ENCODE data around the gene SMS.
"Not testable (repeated sequence)": the region's sequence is repeated elsewhere in the genome, so short reads cannot be mapped to it uniquely, and the experiment has no call there.

SMS gene

DNA sequence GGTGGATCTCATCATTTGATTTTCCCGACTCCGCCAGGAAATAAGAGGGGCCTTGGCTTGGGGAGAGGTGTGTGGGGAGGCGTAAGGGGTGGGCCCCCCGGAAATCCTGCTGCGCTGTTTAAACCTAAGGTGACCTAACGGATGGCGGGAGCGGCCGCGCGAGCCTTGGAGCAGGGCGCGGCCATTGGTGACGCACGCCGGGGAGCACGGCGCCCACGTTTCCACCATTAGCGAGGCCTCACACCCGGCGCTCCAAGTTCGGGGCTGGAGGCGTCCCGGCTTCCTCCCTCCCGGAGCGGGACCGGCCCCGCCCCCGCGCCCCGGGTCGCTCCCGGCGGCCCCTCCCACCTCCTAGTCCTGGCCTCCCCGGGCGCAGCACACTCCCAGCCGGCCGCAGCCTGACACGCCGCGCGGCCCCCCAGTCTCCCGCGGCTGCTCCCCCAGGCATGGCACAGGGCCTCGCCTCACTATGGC lies at the start of gene SMS:
Gene SMS, plus strand, starts transcription at position 354 of the 474 bp plus-strand sequence. Its CDS starts 116 bp downstream, at position 470.
- DNase-seq (ENCODE audit: low read depth), result peak; percentile 65

DNA sequence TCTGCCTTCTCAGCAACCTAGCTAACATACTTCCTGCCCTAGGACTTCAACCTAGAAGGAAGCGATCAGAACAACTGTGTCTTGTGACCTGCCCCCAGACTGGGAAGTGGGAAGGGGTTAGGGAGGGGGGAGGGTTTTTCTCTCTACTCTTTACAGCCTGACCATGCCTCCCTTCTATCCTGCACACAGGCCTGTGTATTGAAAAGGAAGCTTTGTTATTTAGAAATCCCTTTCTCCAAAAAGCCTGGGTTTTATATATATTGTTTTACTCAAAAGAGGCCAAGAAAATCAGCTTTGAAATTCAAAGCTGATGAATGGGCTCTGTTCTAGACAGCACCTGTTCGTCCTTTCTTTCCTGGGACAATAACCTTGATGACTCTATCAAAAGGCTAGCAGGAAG lies 35.2 kb upstream of the SMS start:
- no peak for DNase-seq (ENCODE audit: low read depth)

DNA sequence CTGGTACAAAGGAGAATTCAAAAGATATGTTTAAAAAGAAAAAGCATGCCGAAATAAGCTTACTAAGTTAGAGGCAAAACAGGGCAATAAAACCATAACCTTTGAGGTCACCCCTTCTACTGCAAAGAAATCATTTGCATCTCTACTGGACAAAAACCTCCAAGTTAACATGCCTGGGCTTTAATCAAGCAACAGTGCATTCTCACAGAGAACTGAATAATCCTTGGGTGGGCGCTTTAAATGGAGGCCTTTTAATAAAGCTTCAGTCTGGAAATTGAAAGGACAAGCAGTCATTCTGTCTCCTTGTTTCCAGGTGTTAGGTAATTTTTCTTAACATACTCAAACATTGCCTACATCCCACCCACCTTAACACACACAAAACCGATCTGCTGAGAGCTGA lies 34.6 kb upstream of the SMS start:
- DNase-seq (ENCODE audit: low read depth), result no peak

DNA sequence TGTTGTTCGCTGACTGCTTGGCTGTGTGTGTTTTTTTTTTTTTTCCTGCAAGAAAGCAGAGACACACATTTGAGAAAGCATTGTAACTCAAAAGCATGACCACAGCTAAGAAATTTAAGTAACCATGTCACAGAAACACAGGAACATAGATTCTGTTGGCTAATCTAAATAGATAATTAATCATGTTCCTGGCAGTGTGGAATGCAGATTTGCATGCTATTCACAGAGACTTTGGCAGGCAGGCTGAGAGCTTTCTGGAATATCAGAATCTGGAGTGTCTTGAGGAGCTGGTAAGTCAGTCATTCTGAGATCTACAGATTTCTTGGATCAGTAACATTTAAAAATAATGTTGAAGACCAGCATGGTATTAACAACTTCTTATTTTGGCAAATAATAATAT lies 33.2 kb upstream of the SMS start:
- peak; percentile 56 for DNase-seq (ENCODE audit: low read depth)

DNA sequence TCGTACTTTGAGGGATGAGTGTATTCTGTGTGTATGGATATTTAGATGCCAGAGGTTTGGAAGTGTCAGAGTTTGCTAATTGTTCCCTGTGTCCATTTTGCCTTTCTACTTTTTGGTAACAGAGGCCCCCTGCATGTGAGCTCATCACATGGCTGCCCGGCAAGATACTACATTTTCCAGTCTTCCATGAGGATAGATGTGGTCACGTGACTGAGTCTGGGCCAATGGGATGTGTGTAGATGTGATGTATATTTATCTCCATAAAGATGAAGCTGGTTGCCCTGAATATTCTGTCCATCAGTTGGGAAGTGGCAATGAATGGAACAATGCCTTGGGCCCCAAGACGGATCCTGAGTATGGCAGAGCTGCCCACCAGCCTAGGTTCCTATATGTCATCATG lies 29.0 kb upstream of the SMS start:
- no peak for DNase-seq (ENCODE audit: low read depth)

DNA sequence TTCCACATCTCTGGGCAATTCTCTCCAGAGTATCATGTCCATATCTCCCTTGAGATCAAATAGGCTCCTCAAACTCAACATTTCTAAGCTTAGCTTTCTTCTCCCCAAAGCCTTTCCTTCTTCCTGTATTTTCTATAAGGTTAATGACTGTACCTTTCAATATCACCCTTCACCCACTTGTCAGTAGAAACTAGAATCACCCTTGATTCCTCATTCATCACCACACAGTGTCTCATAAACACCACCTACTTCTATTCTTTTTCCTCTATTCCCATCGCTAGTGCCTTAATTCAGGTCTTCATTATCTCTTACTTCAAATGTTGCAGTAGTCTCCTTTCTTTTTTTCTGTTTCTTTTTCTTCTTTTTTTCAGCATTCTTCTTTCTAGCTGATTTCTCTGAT lies 28.3 kb upstream of the SMS start:
- DNase-seq (ENCODE audit: low read depth), result no peak

DNA sequence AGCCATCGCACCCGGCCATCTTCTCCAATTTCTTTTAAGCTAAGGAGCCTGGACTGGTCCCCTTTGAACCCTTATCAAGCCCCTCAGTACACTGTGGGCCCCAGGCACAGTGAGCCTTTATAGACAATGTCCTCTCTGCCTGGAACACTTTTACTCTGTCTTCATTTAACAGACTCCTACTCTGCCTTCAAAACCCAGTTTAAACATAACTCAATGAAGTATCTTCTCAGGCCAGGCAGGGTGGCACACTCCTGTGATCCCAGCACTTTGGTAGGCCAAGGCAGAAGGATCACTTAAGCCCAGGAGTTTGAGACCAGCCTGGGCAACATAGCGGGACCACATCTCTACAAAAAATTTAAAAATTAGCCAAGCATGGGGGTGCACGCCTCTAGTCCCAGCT lies 27.5 kb upstream of the SMS start:
- DNase-seq (ENCODE audit: low read depth), result no peak

DNA sequence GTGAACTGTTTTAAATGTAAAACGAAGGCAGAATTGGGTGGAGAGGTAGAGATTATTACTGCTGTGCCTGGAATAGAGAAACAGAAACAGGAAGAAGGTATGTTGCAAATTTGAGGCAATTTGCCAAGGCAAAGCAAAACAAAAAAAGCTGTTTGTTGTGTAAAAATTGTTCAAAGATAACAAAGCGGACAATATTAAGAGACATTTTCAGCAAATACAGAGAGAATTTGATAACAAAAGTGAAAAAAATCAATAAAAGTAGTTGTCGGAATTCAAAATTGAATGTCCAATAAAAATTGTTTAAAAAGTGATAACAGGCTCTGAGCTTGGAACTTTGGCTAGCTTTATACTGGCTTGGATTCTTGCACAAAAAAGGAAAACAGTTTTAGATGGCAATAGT lies 14.4 kb upstream of the SMS start:
- peak; percentile 50 for DNase-seq (ENCODE audit: low read depth)

DNA sequence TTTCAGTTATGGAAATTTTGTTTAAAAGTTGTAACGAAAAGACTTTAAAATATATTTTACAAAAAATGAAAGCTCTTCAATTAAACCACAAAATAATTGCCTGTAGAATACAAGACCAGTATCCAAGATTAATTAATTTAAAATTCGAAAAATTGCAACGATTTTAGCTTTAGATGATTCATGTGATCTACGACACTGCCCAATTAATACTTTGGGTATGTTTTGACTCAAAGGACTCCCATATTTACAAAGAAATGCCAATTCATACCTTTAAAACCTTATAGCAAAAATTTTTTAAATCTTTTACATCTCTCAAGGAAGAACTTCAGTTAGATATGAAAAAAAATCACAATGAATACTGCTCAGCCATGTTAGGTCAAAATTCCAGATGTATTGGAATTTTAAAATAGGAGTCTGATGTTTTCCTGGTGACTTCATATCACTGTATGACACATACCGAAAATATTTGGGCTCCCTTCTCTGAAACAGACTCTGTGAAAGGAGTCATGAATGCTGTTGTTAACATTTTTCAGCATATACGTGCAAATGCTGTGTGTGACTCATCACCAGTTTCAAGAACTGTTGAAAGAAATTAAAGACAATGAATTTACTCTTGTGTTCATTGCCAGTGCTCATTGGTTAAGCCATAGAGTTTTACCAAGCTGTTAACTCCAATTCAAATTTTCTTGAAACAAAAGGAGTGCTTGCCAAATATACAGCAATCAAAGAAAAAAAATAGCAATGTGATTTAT lies 13.8 kb upstream of the SMS start:
- DNase-seq (ENCODE audit: low read depth), result peak; percentile 93

DNA sequence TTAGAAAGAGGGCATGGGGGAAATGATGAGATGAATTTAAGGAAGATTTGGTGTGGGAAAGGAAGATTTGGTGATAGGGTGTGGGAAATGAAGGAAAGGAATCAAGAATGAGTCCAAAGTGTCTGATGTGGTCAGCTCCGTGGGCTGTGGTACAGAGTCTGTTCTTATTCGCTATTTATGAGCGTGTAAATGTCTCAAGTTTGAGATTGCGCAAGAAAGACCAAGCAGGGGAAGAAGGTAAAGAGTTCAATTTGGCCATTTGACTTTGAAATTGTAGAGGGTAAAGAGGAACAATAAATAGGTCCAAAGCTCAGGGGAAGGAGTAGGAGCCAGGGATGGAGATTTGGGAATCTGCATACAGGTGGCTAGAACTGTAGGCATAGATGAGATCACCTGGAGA lies 11.3 kb upstream of the SMS start:
- DNase-seq (ENCODE audit: low read depth), result no peak

DNA sequence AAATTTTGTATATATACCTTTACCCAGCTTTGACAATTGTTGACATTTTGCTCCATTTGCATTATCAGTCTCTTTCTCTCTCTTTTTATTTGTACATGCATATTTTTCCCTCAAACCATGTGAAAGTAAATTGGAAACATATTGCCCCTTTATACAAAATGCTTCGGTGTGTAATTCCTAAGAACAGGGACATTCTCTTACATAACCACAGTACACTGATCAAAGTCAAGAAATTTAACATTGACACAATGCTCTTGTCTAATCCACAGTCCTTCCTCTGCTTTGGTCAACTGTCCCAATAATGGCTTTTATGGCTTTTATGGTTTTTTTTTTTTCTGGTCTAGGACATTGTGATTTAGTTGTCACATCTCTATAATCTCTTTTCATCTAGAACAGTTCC lies 9.5 kb upstream of the SMS start:
- no peak for DNase-seq (ENCODE audit: low read depth)

DNA sequence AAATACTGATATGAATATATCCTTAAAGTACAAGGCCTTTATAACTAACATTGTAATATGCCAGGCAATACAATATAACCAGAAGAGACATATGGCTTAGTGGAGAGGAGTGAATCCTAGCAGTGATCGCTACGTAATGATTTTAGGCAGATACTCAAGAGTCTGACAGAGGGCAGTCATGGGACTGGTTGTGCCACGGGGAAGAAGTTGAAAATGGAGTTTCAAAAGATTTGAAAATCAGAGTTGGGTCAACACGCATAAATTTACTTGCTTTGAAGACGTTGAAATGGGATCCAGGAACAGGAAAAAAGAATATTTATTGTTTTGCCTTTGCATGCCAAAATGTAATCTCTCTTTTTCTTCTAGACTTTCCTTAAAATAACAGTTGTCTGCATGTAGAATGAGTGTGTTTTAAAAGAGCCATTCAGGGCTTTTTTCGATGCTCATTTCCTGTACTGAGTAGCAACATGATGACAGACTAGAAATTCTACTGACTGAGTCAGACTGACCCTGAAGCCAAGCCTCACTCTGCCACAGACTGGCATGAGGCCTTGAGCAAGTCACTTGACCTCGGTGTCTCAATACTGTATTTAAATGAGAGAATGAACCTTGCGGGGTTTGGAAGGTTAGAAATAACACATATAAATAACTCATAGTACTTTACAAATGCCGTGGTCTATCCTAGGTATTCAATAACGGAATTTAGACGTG lies 8.1 kb upstream of the SMS start:
- peak; percentile 92 for DNase-seq (ENCODE audit: low read depth)

DNA sequence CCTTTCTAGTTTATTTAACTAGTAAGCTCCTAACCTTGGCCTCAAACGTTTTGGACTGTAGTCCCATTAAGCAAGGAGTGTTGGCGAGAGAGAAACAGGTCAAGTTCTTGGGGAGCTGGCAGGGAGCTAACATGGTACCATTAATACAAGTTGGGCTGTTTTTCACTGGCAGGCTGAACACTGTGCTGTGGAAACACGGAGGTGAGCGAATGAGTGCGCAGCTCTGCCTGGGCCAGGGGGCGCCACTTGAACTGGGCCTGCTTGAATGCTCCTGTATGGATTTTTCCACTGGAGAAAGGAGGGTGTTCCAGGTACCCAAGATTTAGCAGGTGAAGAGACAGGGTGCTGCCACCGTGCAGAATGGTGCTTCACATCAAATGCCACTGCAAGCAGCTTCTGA lies 7.4 kb upstream of the SMS start:
- DNase-seq (ENCODE audit: low read depth), result no peak

DNA sequence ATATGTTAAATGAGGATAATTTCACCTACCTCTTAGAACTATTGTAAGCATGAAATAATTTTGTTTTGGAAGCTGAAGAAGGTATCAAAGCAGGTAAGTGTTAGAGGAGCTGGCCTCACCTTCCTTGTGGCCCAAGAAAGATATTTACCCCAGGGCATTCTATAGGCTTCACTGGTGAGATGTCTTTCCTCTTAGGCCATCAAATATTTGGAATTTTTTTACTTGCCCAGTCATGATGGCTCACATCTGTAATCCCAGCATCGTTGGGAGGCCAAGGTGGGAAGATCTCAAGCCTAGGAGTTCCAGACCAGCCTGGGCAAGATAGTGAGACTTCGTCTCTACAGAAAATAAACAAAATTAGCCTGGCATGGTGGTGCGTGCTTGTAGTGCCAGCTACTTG lies 6.1 kb upstream of the SMS start:
- no peak for DNase-seq (ENCODE audit: low read depth)

DNA sequence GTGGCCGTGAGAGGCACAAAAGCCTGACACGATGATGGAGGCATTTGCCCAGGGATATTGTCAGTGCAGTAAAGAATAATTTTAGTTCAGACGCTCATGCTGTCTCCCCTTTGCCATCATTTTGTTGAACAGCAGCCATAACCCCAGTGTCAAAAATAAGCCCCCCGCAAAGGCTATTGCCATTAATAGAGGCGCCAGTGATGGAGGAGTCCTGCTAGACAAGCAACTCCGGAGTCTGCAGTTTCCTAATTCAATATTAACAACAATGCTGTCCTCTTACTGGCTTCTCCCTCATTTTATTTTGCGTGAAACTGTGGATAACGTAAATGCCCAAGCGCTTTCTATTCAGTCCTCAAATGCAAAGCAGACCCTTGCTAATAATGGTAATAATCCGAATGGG lies 603 bp upstream of the SMS start:
- no peak for DNase-seq (ENCODE audit: low read depth)

DNA sequence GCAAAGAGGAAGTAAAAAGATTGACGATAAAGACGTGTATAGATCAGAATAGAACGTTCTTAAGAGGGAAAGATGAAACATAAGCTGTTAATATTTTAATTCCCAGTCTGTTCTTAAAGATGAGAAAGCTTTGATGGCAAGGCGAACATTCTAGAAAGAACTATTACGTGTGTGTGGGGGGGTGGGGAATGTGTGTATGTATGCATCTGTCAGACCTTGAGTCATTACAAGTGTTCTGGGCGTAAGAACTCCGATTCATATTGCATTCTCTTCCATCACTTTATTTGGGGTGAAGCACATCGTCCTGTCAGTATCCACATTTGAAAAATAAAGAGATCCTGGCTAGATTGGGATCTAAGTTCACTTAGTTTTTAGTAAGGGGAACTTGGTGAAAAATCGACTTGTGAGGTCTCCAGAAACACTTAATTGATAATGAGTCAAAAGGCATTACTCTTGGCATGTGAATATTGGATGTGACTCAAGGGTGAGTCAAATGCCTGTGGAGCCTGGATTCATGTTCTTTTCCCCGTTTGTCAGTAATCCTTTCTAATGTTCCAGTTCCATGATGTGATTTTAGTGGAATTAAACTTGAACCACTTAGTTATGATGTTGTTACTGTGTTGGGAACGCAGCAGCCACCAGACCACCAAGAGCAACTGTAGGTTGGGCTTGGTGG lies 3.1 kb downstream of the SMS start:
- DNase-seq (ENCODE audit: low read depth), result peak; percentile 67

DNA sequence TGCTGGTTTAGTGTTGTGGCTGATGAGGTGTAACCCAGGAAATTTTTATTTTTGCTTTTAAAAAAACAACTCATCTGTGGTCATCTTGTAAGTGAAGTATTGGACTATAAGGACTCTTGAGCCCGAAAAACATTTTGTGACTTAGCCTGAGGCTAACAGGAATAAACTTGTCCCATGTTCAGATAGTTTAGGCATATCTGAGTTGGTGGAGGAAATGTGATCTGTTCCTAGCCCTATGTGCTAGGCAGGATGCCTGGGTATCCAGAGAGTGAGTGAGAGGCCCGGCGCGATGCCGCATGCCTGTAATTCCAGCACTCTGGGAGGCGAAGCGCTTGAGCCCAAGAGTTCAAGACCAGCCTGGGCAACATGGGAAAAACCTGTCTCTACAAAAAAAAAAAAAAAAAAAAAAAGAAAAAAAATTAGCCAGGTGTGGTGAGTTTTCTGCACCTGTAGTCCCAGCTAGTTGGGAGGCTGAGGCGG lies 3.7 kb downstream of the SMS start:
- DNase-seq (ENCODE audit: low read depth), result no peak

DNA sequence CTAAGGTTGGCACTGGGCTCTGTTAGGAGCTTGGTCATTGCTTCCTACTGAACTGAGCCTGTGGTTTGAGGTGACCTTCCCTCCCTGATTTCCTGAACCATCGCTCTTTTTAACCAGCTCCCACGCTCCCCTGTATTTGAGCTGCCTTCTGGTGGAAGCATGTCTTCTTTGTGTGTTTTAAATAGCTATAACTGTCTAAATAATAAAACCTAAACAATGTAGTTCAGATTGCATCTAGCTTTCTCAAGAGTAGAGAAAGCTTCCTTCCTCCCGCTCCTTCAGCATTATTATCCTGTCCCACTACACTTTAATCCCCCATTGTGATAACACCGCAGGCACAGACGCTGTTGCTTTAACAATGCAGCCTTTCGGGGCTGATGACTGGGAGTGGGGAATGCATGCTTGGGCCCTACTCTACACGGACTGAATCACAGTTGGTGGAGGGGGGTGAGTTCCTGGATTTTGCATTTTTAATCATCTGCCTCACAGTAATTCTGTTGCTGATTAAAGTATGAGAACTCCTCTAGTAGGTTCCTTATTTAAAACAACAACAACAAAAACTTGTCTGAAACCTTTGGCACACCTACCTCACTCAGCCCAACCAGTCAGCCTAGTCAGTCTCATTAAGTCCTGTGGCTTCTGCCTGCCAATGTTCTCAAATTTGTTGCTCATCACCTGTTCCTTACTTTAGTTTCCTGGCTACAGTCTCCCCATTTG lies 6.6 kb downstream of the SMS start:
- DNase-seq (ENCODE audit: low read depth), result peak; percentile 74

DNA sequence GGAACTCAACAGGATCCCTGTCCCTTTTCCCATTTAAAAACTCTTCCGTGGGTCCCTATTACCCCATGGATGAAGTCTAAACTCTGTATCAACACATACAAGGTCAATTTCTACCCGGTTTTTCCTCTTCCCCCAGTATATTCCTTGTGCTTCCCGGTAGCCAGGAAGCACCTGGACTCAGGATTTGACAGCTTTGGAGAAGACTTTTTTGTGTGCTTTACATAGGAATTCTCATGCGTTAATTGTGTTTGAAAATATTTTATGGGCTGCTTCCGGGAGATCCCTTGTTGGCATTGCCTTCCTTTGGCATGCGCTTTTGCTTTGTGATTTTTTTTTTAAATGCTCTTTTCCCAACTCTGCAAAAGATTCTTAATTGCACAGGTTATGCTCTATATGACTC lies 7.2 kb downstream of the SMS start:
- DNase-seq (ENCODE audit: low read depth), result no peak

DNA sequence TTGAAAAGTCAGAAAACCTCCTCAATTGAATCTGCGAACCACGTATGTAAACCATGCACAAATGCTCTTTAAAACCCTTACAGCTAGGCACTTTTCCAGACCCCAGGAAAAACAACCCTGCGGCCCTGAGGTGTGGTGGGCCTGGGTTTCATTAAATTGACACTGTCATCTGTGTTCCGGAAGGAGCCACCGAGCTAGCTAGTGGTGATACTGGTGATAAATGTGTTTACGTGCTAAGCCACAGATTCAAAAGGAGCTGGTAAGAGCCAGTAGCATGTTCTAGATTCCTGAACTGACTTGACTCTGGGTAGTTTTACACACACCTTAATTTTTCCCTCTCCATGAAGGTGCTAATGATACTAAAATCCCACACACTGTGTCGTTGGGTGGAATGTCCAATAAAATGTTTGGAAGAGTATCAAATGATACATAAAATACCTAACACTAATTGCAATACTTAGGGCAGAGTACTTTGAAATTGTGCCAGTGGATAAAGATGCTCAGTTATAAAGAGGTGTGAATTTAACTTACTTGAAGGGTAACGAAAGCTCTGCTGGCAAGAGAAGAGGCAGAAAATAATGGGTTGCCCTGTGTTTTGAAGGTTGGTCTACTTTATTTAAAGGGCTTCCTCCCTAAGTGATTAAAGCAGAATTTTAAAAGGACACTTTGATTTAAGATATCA lies 8.5 kb downstream of the SMS start:
- DNase-seq (ENCODE audit: low read depth), result no peak

DNA sequence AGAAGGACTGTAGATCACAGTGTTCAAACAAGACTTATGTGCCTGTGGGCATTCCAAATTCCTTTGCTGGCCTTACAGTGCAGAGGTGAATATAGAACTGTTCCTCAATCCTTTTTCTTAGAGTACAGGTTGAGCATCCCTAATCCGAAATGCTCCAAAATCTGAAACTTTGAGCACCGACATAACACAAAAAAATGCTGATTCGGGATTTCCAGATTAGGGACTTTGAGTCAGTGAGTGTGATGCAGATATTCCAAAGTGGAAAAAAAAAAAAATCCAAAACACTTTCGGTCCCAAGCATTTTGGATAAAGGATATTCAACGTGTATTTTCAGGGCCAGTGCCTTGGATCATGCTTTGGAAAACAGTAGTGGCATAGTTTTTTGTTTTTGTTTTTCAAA lies 9.2 kb downstream of the SMS start:
- DNase-seq (ENCODE audit: low read depth), result no peak

DNA sequence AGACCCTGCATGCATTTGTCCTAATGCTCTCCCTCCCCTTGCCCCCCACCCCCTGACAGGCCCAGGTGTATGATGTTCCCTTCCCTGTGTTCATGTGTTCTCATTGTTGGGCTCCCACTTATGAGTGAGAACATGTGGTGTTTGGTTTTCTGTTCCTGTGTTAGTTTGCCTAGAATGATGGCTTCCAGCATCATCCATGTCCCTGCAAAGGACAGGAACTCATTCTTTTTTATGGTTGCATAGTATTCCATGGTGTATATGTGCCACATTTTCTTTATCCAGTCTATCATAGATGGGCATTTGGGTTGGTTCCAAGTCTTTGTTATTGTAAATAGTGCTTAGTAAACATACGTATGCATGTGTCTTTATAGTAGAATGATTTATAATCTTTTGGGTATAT lies 10.0 kb downstream of the SMS start:
- DNase-seq (ENCODE audit: low read depth), result not testable (repeated sequence)

Data from amniotic epithelial cell (primary cell).